Measurements from ENCODE around the gene RAP2A.

Gene RAP2A

DNA sequence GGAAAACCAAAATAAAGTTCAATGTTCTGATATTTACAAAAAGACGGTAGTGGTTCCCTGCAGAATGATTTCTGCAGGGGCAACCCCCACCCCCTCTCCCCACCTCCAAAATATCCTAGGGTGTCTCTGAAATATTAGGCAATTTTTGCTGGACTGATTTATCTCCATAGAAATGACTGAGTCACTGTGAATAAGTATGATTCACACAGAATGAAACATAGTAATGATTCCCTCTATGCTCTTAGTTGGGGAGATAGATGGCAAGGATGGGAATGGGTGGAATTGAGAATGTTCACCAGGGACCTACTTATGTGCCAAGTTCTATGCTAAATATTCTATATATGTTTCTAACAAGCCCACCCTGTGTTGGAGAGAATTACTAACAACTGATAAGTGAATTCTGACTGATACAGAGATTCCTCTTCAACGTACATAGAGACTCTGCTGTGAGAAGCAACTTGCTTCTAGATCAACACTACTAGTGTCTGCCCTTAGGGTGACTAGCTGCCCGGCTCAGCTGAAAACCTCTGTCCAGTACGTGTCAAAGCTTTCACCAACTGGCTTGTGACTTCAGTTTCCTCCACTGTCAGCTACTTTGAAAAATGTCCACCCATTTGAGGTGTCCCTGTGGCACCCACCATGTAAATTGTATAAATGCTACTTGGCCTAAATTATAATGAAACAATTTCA is 38.4 kb upstream of the RAP2A start:
- ChIA-PET POLR2A (no interaction called here), CTCF (no interaction called here)
- TF ChIP-seq HDGF (IDR thresholded peaks at IDR 0.05; ENCODE audit: borderline replicate concordance) (no peak), ELF4 (IDR thresholded peaks at IDR 0.05) (no peak), BHLHE40 (IDR thresholded peaks at IDR 0.05; ENCODE audit: borderline replicate concordance) (no peak)
- no peak for DNase-seq (ENCODE audit: extremely low spot score)

GRCh38 chr13:97397267-97397666 is 36.7 kb upstream of the RAP2A start:
- POLR2A ChIA-PET: no interaction called here
- no peak for DNase-seq (ENCODE audit: extremely low spot score)
- no peak for TF ChIP-seq HDGF (IDR thresholded peaks at IDR 0.05; ENCODE audit: borderline replicate concordance)
- TF ChIP-seq FOXA1 (IDR thresholded peaks at IDR 0.05): no peak
- TF ChIP-seq L3MBTL2 (conservative IDR thresholded peaks at IDR 0.05): no peak
- no peak for TF ChIP-seq FOXK2 (IDR thresholded peaks at IDR 0.05)
- TF ChIP-seq CTBP1 (IDR thresholded peaks at IDR 0.05; ENCODE audit: borderline replicate concordance): no peak
- TF ChIP-seq SUZ12 (IDR thresholded peaks at IDR 0.05): no peak
- TF ChIP-seq FOXM1 (IDR thresholded peaks at IDR 0.05; ENCODE audit: borderline replicate concordance): no peak
- no peak for TF ChIP-seq ZNF384 (IDR thresholded peaks at IDR 0.05)
- no peak for TF ChIP-seq ARNT (IDR thresholded peaks at IDR 0.05)
- CTCF ChIA-PET: interaction anchor here (0.6 kb wide), 1 partner anchor 12 kb away, joined by 3 read pairs; no protein-coding TSS in a partner anchor

- POLR2A ChIA-PET: no interaction called here
- CTCF ChIA-PET: no interaction called here
- DNase-seq (ENCODE audit: extremely low spot score): no peak
- TF ChIP-seq ZNF384 (IDR thresholded peaks at IDR 0.05) (no peak), NFRKB (IDR thresholded peaks at IDR 0.05) (no peak), SP1 (IDR thresholded peaks at IDR 0.05) (no peak), HDGF (IDR thresholded peaks at IDR 0.05; ENCODE audit: borderline replicate concordance) (no peak), ELF4 (IDR thresholded peaks at IDR 0.05) (no peak), SUZ12 (IDR thresholded peaks at IDR 0.05) (no peak), TARDBP (IDR thresholded peaks at IDR 0.05) (no peak), L3MBTL2 (conservative IDR thresholded peaks at IDR 0.05) (no peak), ARNT (IDR thresholded peaks at IDR 0.05) (no peak), BHLHE40 (IDR thresholded peaks at IDR 0.05; ENCODE audit: borderline replicate concordance) (no peak)
Observed at GRCh38 chr13:97401421-97401820, 32.5 kb upstream of the RAP2A start.

- ChIA-PET POLR2A (interaction anchor here (1.9 kb wide), 1 partner anchor 29 kb away, joined by 4 read pairs; no protein-coding TSS in a partner anchor), CTCF (interaction anchor here (1.0 to 1.4 kb wide), 2 partner anchors 13 to 385 kb away, joined by 3 read pairs; no protein-coding TSS in a partner anchor)
- no peak for DNase-seq (ENCODE audit: extremely low spot score)
- TF ChIP-seq CTBP1 (IDR thresholded peaks at IDR 0.05; ENCODE audit: borderline replicate concordance) (no peak), TARDBP (IDR thresholded peaks at IDR 0.05) (no peak), SP1 (IDR thresholded peaks at IDR 0.05) (no peak), FOXK2 (IDR thresholded peaks at IDR 0.05) (no peak), BHLHE40 (IDR thresholded peaks at IDR 0.05; ENCODE audit: borderline replicate concordance) (no peak), HDGF (IDR thresholded peaks at IDR 0.05; ENCODE audit: borderline replicate concordance) (no peak), FOXA1 (IDR thresholded peaks at IDR 0.05) (no peak), FOXM1 (IDR thresholded peaks at IDR 0.05; ENCODE audit: borderline replicate concordance) (no peak), ARNT (IDR thresholded peaks at IDR 0.05) (no peak), SUZ12 (IDR thresholded peaks at IDR 0.05) (no peak), ZNF384 (IDR thresholded peaks at IDR 0.05) (no peak), L3MBTL2 (conservative IDR thresholded peaks at IDR 0.05) (no peak), LEF1 (IDR thresholded peaks at IDR 0.05; ENCODE audit: borderline replicate concordance) (no peak), ELF4 (IDR thresholded peaks at IDR 0.05) (no peak), NFRKB (IDR thresholded peaks at IDR 0.05) (no peak)
- TF ChIP-seq, protein P1, sequence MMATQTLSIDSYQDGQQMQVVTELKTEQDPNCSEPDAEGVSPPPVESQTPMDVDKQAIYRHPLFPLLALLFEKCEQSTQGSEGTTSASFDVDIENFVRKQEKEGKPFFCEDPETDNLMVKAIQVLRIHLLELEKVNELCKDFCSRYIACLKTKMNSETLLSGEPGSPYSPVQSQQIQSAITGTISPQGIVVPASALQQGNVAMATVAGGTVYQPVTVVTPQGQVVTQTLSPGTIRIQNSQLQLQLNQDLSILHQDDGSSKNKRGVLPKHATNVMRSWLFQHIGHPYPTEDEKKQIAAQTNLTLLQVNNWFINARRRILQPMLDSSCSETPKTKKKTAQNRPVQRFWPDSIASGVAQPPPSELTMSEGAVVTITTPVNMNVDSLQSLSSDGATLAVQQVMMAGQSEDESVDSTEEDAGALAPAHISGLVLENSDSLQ (IDR thresholded peaks at IDR 0.05): no peak
Observed at GRCh38 chr13:97403893-97404750, 29.8 kb upstream of the RAP2A start.

GRCh38 chr13:97407540-97407939 is 26.4 kb upstream of the RAP2A start:
- CTCF ChIA-PET: no interaction called here
- POLR2A ChIA-PET: interaction anchor here (0.6 kb wide), 1 partner anchor 26 kb away, joined by 3 read pairs; the partner anchor contains the start of gene RAP2A
- no peak for DNase-seq (ENCODE audit: extremely low spot score)
- no peak for TF ChIP-seq CTBP1 (IDR thresholded peaks at IDR 0.05; ENCODE audit: borderline replicate concordance)
- TF ChIP-seq NFRKB (IDR thresholded peaks at IDR 0.05): no peak
- TF ChIP-seq ZNF384 (IDR thresholded peaks at IDR 0.05): no peak
- TF ChIP-seq L3MBTL2 (conservative IDR thresholded peaks at IDR 0.05): no peak
- TF ChIP-seq SUZ12 (IDR thresholded peaks at IDR 0.05): no peak
- TF ChIP-seq BHLHE40 (IDR thresholded peaks at IDR 0.05; ENCODE audit: borderline replicate concordance): no peak
- no peak for TF ChIP-seq HDGF (IDR thresholded peaks at IDR 0.05; ENCODE audit: borderline replicate concordance)
- TF ChIP-seq FOXM1 (IDR thresholded peaks at IDR 0.05; ENCODE audit: borderline replicate concordance): no peak
- no peak for TF ChIP-seq FOXA1 (IDR thresholded peaks at IDR 0.05)
- TF ChIP-seq SP1 (IDR thresholded peaks at IDR 0.05): no peak
- TF ChIP-seq ELF4 (IDR thresholded peaks at IDR 0.05): no peak
- TF ChIP-seq ARNT (IDR thresholded peaks at IDR 0.05): no peak

DNA sequence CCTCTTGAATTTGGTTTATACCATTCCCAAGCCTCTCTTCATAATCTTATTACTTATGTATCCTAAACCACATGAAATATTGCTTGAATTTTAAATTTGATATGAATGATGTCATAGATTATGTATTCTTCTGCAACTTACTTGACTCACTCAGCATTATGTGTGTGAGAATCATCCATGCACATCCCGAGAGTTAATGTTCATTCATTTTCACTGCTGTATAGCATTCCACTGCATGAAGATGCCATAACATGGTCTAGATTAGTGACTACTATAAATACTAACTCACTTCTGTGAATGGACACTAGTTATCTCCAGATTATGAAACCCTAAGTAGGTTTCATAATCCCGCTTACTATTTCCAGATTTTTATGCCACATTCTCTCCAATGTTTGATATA is 25.0 kb upstream of the RAP2A start:
- ChIA-PET POLR2A (no interaction called here), CTCF (no interaction called here)
- TF ChIP-seq SUZ12 (IDR thresholded peaks at IDR 0.05) (no peak), ARNT (IDR thresholded peaks at IDR 0.05) (no peak), L3MBTL2 (conservative IDR thresholded peaks at IDR 0.05) (no peak), FOXM1 (IDR thresholded peaks at IDR 0.05; ENCODE audit: borderline replicate concordance) (no peak), TARDBP (IDR thresholded peaks at IDR 0.05) (no peak), BHLHE40 (IDR thresholded peaks at IDR 0.05; ENCODE audit: borderline replicate concordance) (no peak), HDGF (IDR thresholded peaks at IDR 0.05; ENCODE audit: borderline replicate concordance) (no peak), ELF4 (IDR thresholded peaks at IDR 0.05) (no peak), CTBP1 (IDR thresholded peaks at IDR 0.05; ENCODE audit: borderline replicate concordance) (no peak), ZNF384 (IDR thresholded peaks at IDR 0.05) (no peak), FOXA1 (IDR thresholded peaks at IDR 0.05) (no peak), FOXK2 (IDR thresholded peaks at IDR 0.05) (no peak)
- TF ChIP-seq, protein P1 (IDR thresholded peaks at IDR 0.05): no peak
- no peak for DNase-seq (ENCODE audit: extremely low spot score)
